ENCODE measurements around the gene DNAJB1. TPM values are rescaled to one million over a fixed set of nuclear protein-coding genes. Genes with fewer than 3 reads are reported as not detected.

The DNAJB1 gene
- total RNA-seq, 1 experiment from 2014 or later: 77.7 TPM

GRCh38 chr19:14492756-14493337 is 25.4 kb downstream of the DNAJB1 start:
- Histone ChIP-seq H3K18ac (ENCODE audit: insufficient read length, low read depth, low read length) (no peak overlapping the region), H3K14ac (ENCODE audit: insufficient read depth, low read length) (no peak overlapping the region), H2BK15ac (ENCODE audit: low read depth, low read length) (no peak overlapping the region), H3K27ac (ENCODE audit: insufficient read length, low read depth, low read length) (no peak overlapping the region), H4K20me1 (ENCODE audit: control insufficient read depth, insufficient read depth, insufficient read length) (no peaks in the 10 kb centered on the region), H2BK12ac (ENCODE audit: insufficient read length, low read depth, low read length) (no peak overlapping the region), H2BK120ac (ENCODE audit: low read depth, low read length, poor library complexity, severe bottlenecking) (no peak overlapping the region), H4K8ac (replicated peaks; ENCODE audit: insufficient read length, low read depth, low read length) (no peak overlapping the region), H3K9ac (ENCODE audit: extremely low read depth, insufficient read length, low read length) (no peak overlapping the region), H3K4ac (ENCODE audit: low read depth, low read length) (no peak overlapping the region), H2BK20ac (ENCODE audit: low read depth, low read length, poor library complexity, severe bottlenecking) (no peak overlapping the region), H3K56ac (ENCODE audit: insufficient read length, low read depth, low read length) (no peak overlapping the region), H3K4me2 (ENCODE audit: insufficient read depth, insufficient read length, low read length) (no peak overlapping the region), H3K79me1 (ENCODE audit: insufficient read depth, low read depth, low read length, poor library complexity, severe bottlenecking) (peaks cover 3% of the 10 kb centered on the region), H3T11ph (ENCODE audit: low read length) (no peak overlapping the region), H3K23me2 (ENCODE audit: insufficient read length, low read depth, low read length, poor library complexity, severe bottlenecking) (peaks cover 4% of the 10 kb centered on the region), H2AK5ac (ENCODE audit: insufficient read length, low read length) (no peak overlapping the region), H3K9me3 (ENCODE audit: control insufficient read depth, low read depth, low read length) (no peaks in the 10 kb centered on the region), H3K27me3 (ENCODE audit: insufficient read depth, low read length) (no peaks in the 10 kb centered on the region), H3K79me2 (ENCODE audit: insufficient read depth, low read length) (peaks cover 2% of the 10 kb centered on the region; the same call in 1 of the 2 replicates), H4K5ac (ENCODE audit: insufficient read length, low read depth, low read length) (no peak overlapping the region), H3K23ac (ENCODE audit: insufficient read length, low read depth, low read length) (no peak overlapping the region), H3K4me1 (ENCODE audit: insufficient read depth, low read length) (peaks cover 4% of the 10 kb centered on the region; the same call in 1 of the 2 replicates), H2AFZ (ENCODE audit: low read length) (no peak overlapping the region), H2BK5ac (ENCODE audit: insufficient read length, low read length) (no peak overlapping the region), H4K91ac (ENCODE audit: insufficient read length, low read depth, low read length) (no peak overlapping the region)
- peaks cover 22% of the 10 kb centered on the region in 2 experiments for H3K4me1 Mint-ChIP-seq
- peaks cover 24 to 55% (median 43%) of the 10 kb centered on the region in 3 experiments for H3K36me3 Mint-ChIP-seq (ENCODE audit: insufficient read depth in 1 of 3, low read depth in 3 of 3)
- TF ChIP-seq, protein P1, sequence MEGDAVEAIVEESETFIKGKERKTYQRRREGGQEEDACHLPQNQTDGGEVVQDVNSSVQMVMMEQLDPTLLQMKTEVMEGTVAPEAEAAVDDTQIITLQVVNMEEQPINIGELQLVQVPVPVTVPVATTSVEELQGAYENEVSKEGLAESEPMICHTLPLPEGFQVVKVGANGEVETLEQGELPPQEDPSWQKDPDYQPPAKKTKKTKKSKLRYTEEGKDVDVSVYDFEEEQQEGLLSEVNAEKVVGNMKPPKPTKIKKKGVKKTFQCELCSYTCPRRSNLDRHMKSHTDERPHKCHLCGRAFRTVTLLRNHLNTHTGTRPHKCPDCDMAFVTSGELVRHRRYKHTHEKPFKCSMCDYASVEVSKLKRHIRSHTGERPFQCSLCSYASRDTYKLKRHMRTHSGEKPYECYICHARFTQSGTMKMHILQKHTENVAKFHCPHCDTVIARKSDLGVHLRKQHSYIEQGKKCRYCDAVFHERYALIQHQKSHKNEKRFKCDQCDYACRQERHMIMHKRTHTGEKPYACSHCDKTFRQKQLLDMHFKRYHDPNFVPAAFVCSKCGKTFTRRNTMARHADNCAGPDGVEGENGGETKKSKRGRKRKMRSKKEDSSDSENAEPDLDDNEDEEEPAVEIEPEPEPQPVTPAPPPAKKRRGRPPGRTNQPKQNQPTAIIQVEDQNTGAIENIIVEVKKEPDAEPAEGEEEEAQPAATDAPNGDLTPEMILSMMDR (conservative IDR thresholded peaks at IDR 0.05): no peak
- no CpG with 5 or more reads among the region's 5 CpGs for WGBS (ENCODE audit: extremely low coverage, insufficient read length, low lambda C conversion rate)
- H3K4me3 Mint-ChIP-seq: no peak overlapping the region
- no peaks in the 10 kb centered on the region; the same call in none of the 2 replicates for H3K27me3 Mint-ChIP-seq (ENCODE audit: low read depth)
- peak overlapping the region in 2 of 3 experiments; percentile 65 to 92; a peak in 3 of 7 replicates for H3K27ac Mint-ChIP-seq
- H3K9me3 Mint-ChIP-seq: no peaks in the 10 kb centered on the region
- no peak for DNase-seq

Data from H9 (cell line).